Measurements from ENCODE around the gene EFCC1.

The EFCC1 gene

GRCh38 chr3:129014148-129014547, 13.0 kb downstream of the EFCC1 start:
- in situ Hi-C loops (cut with MboI; ENCODE audit: low sequenced_read_pairs) = no loop called here

- in situ Hi-C loops (cut with MboI; ENCODE audit: low sequenced_read_pairs) = no loop called here
These were observed 13.8 kb downstream of the EFCC1 start for GRCh38 chr3:129014793-129015345.

- in situ Hi-C loops (cut with MboI; ENCODE audit: low sequenced_read_pairs) = no loop called here
These were observed 14.4 kb downstream of the EFCC1 start for GRCh38 chr3:129015388-129016105.

- in situ Hi-C loops (cut with MboI; ENCODE audit: low sequenced_read_pairs) = no loop called here
These were observed 15.2 kb downstream of the EFCC1 start for GRCh38 chr3:129016356-129016719.

GRCh38 chr3:129016720-129017483, 15.8 kb downstream of the EFCC1 start:
- in situ Hi-C loops (cut with MboI; ENCODE audit: low sequenced_read_pairs) = no loop called here

GRCh38 chr3:129017484-129017899, 16.4 kb downstream of the EFCC1 start:
- in situ Hi-C loops (cut with MboI; ENCODE audit: low sequenced_read_pairs) = no loop called here

- in situ Hi-C loops (cut with MboI; ENCODE audit: low sequenced_read_pairs) = no loop called here
These were observed 17.2 kb downstream of the EFCC1 start for GRCh38 chr3:129018271-129018670.

GRCh38 chr3:129018751-129019150, 17.6 kb downstream of the EFCC1 start:
- in situ Hi-C loops (cut with MboI; ENCODE audit: low sequenced_read_pairs) = no loop called here

- in situ Hi-C loops (cut with MboI; ENCODE audit: low sequenced_read_pairs) = no loop called here
These were observed 18.2 kb downstream of the EFCC1 start for GRCh38 chr3:129019266-129019665.

- in situ Hi-C loops (cut with MboI; ENCODE audit: low sequenced_read_pairs) = no loop called here
These were observed 19.6 kb downstream of the EFCC1 start for GRCh38 chr3:129020691-129021090.

- in situ Hi-C loops (cut with MboI; ENCODE audit: low sequenced_read_pairs) = no loop called here
These were observed 20.0 kb downstream of the EFCC1 start for GRCh38 chr3:129021140-129021551.

- in situ Hi-C loops (cut with MboI; ENCODE audit: low sequenced_read_pairs) = no loop called here
These were observed 21.3 kb downstream of the EFCC1 start for GRCh38 chr3:129022114-129023007.

- in situ Hi-C loops (cut with MboI; ENCODE audit: low sequenced_read_pairs) = no loop called here
These were observed 21.9 kb downstream of the EFCC1 start for GRCh38 chr3:129023008-129023358.

- in situ Hi-C loops (cut with MboI; ENCODE audit: low sequenced_read_pairs) = no loop called here
These were observed 22.8 kb downstream of the EFCC1 start for GRCh38 chr3:129023909-129024308.

GRCh38 chr3:129025108-129025507, 24.0 kb downstream of the EFCC1 start:
- in situ Hi-C loops (cut with MboI; ENCODE audit: low sequenced_read_pairs) = no loop called here

- in situ Hi-C loops (cut with MboI; ENCODE audit: low sequenced_read_pairs) = no loop called here
These were observed 24.8 kb downstream of the EFCC1 start for GRCh38 chr3:129025691-129026435.

- in situ Hi-C loops (cut with MboI; ENCODE audit: low sequenced_read_pairs) = no loop called here
These were observed 25.8 kb downstream of the EFCC1 start for GRCh38 chr3:129026728-129027543.

GRCh38 chr3:129027544-129027880, 26.4 kb downstream of the EFCC1 start:
- in situ Hi-C loops (cut with MboI; ENCODE audit: low sequenced_read_pairs) = no loop called here

GRCh38 chr3:129028866-129029265, 27.8 kb downstream of the EFCC1 start:
- in situ Hi-C loops (cut with MboI; ENCODE audit: low sequenced_read_pairs) = no loop called here

- in situ Hi-C loops (cut with MboI; ENCODE audit: low sequenced_read_pairs) = no loop called here
These were observed 29.5 kb downstream of the EFCC1 start for GRCh38 chr3:129030611-129031010.

Data from HL-60/S4 treated with phorbol 12-myristate 13-acetate at 8.2 ng/mL for 4 days and 3 days (cell line).